WTC11 (cell line): Measurements from ENCODE around the gene FAM200A. TPM values are rescaled to one million over a fixed set of nuclear protein-coding genes. Genes with fewer than 3 reads are reported as not detected.
A peak's percentile ranks its signal among the peaks of the same experiment; 100 is the strongest.

Experiments
- ATAC-seq: fragments of 200-7000 bp; cut with Tn5 transposase; 2 replicates; pipeline ENCODE4 v1.10.0; 2021; ENCODE audit warnings: mild to moderate bottlenecking, moderate library complexity
- CTCF ChIA-PET: fragments of 300-600 bp; sonication (Branson Sonifier 250); formaldehyde crosslinking; loops from one replicate; lab custom pipeline; 2021; ENCODE audit warnings: antibody characterized with exemption; lab: Charles Lee
- POLR2A ChIA-PET: fragments of 350-600 bp; sonication (Branson Sonifier 250); formaldehyde crosslinking; loops from one replicate; lab custom pipeline; 2021; ENCODE audit warnings: antibody characterized with exemption; lab: Charles Lee
- DNase-seq: peaks from one replicate; pipeline ENCODE4 v3.0.0; 2021; ENCODE audit warnings: low spot score
- H3K27ac Mint-ChIP-seq: 2 replicates; pipeline ENCODE4 v1.8.0; 2021; ENCODE audit warnings: mixed read lengths
- H3K27me3 Mint-ChIP-seq: 2 replicates; pipeline ENCODE4 v1.8.0; 2021; ENCODE audit warnings: low read depth, mild to moderate bottlenecking, moderate library complexity, mixed read lengths
- H3K36me3 Mint-ChIP-seq: 2 replicates; pipeline ENCODE4 v1.8.0; 2021; ENCODE audit warnings: mixed read lengths
- H3K4me1 Mint-ChIP-seq: 2 replicates; pipeline ENCODE4 v1.8.0; 2022; ENCODE audit warnings: mixed read lengths
- H3K4me3 Mint-ChIP-seq: 2 replicates; pipeline ENCODE4 v1.8.0; 2021; ENCODE audit warnings: mild to moderate bottlenecking, moderate library complexity, mixed read lengths
- H3K9me3 Mint-ChIP-seq: 2 replicates; pipeline ENCODE4 v1.8.0; 2021; ENCODE audit warnings: mixed read lengths
- AFF4 ChIP-seq: sonication (generic); formaldehyde crosslinking; IDR thresholded peaks from 2 replicates; pipeline ENCODE4 v1.8.1; 2023; ENCODE audit warnings: mild to moderate bottlenecking, missing genetic modification reagents, borderline replicate concordance
- CREM ChIP-seq: sonication (generic); formaldehyde crosslinking; IDR thresholded peaks from 2 replicates; pipeline ENCODE4 v1.8.1; 2022; ENCODE audit warnings: mild to moderate bottlenecking, missing genetic modification reagents, moderate library complexity
- FOXJ3 ChIP-seq: sonication (generic); formaldehyde crosslinking; IDR thresholded peaks from 2 replicates; pipeline ENCODE4 v1.9.0; 2021; ENCODE audit warnings: missing genetic modification reagents, mild to moderate bottlenecking, borderline replicate concordance
- FOXP1 ChIP-seq: sonication (generic); formaldehyde crosslinking; IDR thresholded peaks from 2 replicates; pipeline ENCODE4 v1.8.0; 2022; ENCODE audit warnings: missing genetic modification reagents, mild to moderate bottlenecking, moderate library complexity, borderline replicate concordance
- JUN ChIP-seq: sonication (generic); formaldehyde crosslinking; IDR thresholded peaks from 2 replicates; pipeline ENCODE4 v1.8.0; 2023; ENCODE audit warnings: mild to moderate bottlenecking, missing genetic modification reagents
- MYBL2 ChIP-seq: sonication (generic); formaldehyde crosslinking; IDR thresholded peaks from 2 replicates; pipeline ENCODE4 v1.8.1; 2023; ENCODE audit warnings: mild to moderate bottlenecking, moderate library complexity, missing genetic modification reagents
- PREB ChIP-seq: sonication (generic); formaldehyde crosslinking; IDR thresholded peaks from 2 replicates; pipeline ENCODE4 v1.8.1; 2022; ENCODE audit warnings: mild to moderate bottlenecking, missing genetic modification reagents, moderate library complexity, borderline replicate concordance
- SMAD4 ChIP-seq: sonication (generic); formaldehyde crosslinking; IDR thresholded peaks from 2 replicates; pipeline ENCODE4 v1.8.0; 2022; ENCODE audit warnings: mild to moderate bottlenecking, missing genetic modification reagents
- TEAD1 ChIP-seq: sonication (generic); formaldehyde crosslinking; IDR thresholded peaks from 2 replicates; pipeline ENCODE4 v1.8.0; 2022; ENCODE audit warnings: mild to moderate bottlenecking, missing genetic modification reagents
- USF1 ChIP-seq: sonication (generic); formaldehyde crosslinking; IDR thresholded peaks from 2 replicates; pipeline ENCODE4 v1.8.0; 2022; ENCODE audit warnings: mild to moderate bottlenecking, missing genetic modification reagents
- ZNF532 ChIP-seq: fragments of 250-450 bp; sonication (Bioruptor Pico); IDR thresholded peaks from 2 replicates; pipeline ENCODE4 v1.9.0; 2021; ENCODE audit warnings: mild to moderate bottlenecking, borderline replicate concordance
- total RNA-seq: library from RNA; stranded (reverse); gene quantifications from 3 replicates; pipeline ENCODE4 v1.2.3, GENCODE V29; 2021
- TF ChIP-seq, protein P1 (sequence below): sonication (generic); formaldehyde crosslinking; IDR thresholded peaks from 2 replicates; pipeline ENCODE4 v1.8.1; 2023; ENCODE audit warnings: mild to moderate bottlenecking, missing genetic modification reagents
- TF ChIP-seq, protein P2 (sequence below): sonication (generic); formaldehyde crosslinking; IDR thresholded peaks from 2 replicates; pipeline ENCODE4 v1.8.1; 2022; ENCODE audit warnings: low read depth, missing genetic modification reagents, borderline replicate concordance
- TF ChIP-seq, protein P3 (sequence below): sonication (generic); formaldehyde crosslinking; IDR thresholded peaks from 2 replicates; pipeline ENCODE4 v1.8.1; 2023; ENCODE audit warnings: mild to moderate bottlenecking, missing genetic modification reagents, moderate library complexity

The FAM200A gene
- total RNA-seq, 1 experiment from 2014 or later, result 5.9 TPM

- no peak for TF ChIP-seq TEAD1 (CRISPR knock-in tag)
- TF ChIP-seq, protein P1, sequence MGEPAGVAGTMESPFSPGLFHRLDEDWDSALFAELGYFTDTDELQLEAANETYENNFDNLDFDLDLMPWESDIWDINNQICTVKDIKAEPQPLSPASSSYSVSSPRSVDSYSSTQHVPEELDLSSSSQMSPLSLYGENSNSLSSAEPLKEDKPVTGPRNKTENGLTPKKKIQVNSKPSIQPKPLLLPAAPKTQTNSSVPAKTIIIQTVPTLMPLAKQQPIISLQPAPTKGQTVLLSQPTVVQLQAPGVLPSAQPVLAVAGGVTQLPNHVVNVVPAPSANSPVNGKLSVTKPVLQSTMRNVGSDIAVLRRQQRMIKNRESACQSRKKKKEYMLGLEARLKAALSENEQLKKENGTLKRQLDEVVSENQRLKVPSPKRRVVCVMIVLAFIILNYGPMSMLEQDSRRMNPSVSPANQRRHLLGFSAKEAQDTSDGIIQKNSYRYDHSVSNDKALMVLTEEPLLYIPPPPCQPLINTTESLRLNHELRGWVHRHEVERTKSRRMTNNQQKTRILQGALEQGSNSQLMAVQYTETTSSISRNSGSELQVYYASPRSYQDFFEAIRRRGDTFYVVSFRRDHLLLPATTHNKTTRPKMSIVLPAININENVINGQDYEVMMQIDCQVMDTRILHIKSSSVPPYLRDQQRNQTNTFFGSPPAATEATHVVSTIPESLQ (CRISPR knock-in tag), result no peak
- no peak for TF ChIP-seq USF1 (CRISPR knock-in tag)
Observed at GRCh38 chr7:99599836-99600235, 47.9 kb upstream of the FAM200A start (continued).

- ATAC-seq, result peak; percentile 14
- TF ChIP-seq CREM (CRISPR knock-in tag) (no peak), TEAD1 (CRISPR knock-in tag) (no peak)
- TF ChIP-seq, protein P2, sequence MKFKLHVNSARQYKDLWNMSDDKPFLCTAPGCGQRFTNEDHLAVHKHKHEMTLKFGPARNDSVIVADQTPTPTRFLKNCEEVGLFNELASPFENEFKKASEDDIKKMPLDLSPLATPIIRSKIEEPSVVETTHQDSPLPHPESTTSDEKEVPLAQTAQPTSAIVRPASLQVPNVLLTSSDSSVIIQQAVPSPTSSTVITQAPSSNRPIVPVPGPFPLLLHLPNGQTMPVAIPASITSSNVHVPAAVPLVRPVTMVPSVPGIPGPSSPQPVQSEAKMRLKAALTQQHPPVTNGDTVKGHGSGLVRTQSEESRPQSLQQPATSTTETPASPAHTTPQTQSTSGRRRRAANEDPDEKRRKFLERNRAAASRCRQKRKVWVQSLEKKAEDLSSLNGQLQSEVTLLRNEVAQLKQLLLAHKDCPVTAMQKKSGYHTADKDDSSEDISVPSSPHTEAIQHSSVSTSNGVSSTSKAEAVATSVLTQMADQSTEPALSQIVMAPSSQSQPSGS, result no peak
- Mint-ChIP-seq H3K9me3 (peaks cover 17% of the 10 kb centered on the region), H3K4me3 (no peak within 1 kb of the TSS), H3K27ac (no peak within 1 kb of the TSS), H3K36me3 (no peaks in the 10 kb centered on the region), H3K27me3 (no peaks in the 10 kb centered on the region; the same call in 1 of the 2 replicates), H3K4me1 (no peaks in the 10 kb centered on the region)
- POLR2A ChIA-PET, result interaction anchor here (0.8 kb wide), 1 partner anchor 529 kb away, joined by 3 read pairs; the partner anchor contains the start of gene MBLAC1
- DNase-seq, result peak; percentile 24
- CTCF ChIA-PET, result interaction anchor here (1.5 to 1.9 kb wide), 2 partner anchors 19 to 73 kb away, joined by 9 to 12 read pairs; partner anchors contain the start of gene ZSCAN25
Observed at GRCh38 chr7:99597762-99598501, 46.0 kb upstream of the FAM200A start, which contains the start of gene TMEM225B. TSS of gene TMEM225B (plus strand) at chr7:99598267. CDS start at chr7:99604389, 6,122 bp downstream.

DNA sequence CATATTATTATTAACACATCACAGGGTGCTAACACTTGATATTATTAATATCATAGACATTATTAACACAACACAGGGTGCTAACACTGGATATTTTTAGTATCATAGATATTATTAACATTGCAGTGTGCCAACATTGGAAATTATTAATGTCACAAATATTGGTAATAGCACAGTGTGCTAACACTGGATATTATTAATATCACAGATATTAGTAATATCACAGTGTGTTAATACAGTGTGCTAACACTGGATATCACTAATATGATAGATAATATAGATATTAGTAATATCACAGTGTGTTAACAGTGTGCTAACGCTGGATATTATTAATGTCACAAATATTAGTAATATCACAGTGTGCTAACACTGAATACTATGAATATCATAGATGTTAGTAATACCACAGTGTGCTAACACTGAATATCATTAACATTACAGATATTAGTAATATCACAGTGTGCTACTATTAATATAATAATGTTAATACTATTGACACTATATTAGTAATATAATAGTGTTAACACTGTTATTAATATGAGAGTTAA lies 44.6 kb upstream of the FAM200A start:
- Mint-ChIP-seq H3K4me1 (no peaks in the 10 kb centered on the region), H3K27ac (no peak overlapping the region), H3K4me3 (no peak overlapping the region), H3K36me3 (no peaks in the 10 kb centered on the region), H3K27me3 (no peaks in the 10 kb centered on the region; the same call in 1 of the 2 replicates), H3K9me3 (peaks cover 17% of the 10 kb centered on the region)
- ChIA-PET CTCF (no interaction called here), POLR2A (no interaction called here)
- DNase-seq (no peak), ATAC-seq (no peak)
- no peak for TF ChIP-seq PREB (CRISPR knock-in tag)
- no peak for TF ChIP-seq FOXJ3 (CRISPR knock-in tag)
- TF ChIP-seq SMAD4 (CRISPR knock-in tag), result no peak
- no peak for TF ChIP-seq JUN (CRISPR knock-in tag)
- TF ChIP-seq, protein P3, sequence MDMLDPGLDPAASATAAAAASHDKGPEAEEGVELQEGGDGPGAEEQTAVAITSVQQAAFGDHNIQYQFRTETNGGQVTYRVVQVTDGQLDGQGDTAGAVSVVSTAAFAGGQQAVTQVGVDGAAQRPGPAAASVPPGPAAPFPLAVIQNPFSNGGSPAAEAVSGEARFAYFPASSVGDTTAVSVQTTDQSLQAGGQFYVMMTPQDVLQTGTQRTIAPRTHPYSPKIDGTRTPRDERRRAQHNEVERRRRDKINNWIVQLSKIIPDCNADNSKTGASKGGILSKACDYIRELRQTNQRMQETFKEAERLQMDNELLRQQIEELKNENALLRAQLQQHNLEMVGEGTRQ (CRISPR knock-in tag), result no peak
- no peak for TF ChIP-seq FOXP1 (CRISPR knock-in tag)
- no peak for TF ChIP-seq AFF4 (CRISPR knock-in tag)
- TF ChIP-seq ZNF532, result no peak
- TF ChIP-seq MYBL2 (CRISPR knock-in tag), result no peak
